ENCODE data around the gene KRT3.

KRT3 gene

GRCh38 chr12:52814710-52815155 is 18.8 kb upstream of the KRT3 start:
- no peak for TF ChIP-seq FOXP2 (optimal IDR thresholded peaks at IDR 0.05; ENCODE audit: borderline replicate concordance, extremely low read depth, extremely low read length, insufficient read depth)
- no peak for TF ChIP-seq TAF1 (IDR thresholded peaks at IDR 0.05; ENCODE audit: borderline replicate concordance, insufficient read depth, low read length)
- no peak for TF ChIP-seq SIN3A (IDR thresholded peaks at IDR 0.05; ENCODE audit: borderline replicate concordance, insufficient read depth, low read length)
- TF ChIP-seq, protein P1, sequence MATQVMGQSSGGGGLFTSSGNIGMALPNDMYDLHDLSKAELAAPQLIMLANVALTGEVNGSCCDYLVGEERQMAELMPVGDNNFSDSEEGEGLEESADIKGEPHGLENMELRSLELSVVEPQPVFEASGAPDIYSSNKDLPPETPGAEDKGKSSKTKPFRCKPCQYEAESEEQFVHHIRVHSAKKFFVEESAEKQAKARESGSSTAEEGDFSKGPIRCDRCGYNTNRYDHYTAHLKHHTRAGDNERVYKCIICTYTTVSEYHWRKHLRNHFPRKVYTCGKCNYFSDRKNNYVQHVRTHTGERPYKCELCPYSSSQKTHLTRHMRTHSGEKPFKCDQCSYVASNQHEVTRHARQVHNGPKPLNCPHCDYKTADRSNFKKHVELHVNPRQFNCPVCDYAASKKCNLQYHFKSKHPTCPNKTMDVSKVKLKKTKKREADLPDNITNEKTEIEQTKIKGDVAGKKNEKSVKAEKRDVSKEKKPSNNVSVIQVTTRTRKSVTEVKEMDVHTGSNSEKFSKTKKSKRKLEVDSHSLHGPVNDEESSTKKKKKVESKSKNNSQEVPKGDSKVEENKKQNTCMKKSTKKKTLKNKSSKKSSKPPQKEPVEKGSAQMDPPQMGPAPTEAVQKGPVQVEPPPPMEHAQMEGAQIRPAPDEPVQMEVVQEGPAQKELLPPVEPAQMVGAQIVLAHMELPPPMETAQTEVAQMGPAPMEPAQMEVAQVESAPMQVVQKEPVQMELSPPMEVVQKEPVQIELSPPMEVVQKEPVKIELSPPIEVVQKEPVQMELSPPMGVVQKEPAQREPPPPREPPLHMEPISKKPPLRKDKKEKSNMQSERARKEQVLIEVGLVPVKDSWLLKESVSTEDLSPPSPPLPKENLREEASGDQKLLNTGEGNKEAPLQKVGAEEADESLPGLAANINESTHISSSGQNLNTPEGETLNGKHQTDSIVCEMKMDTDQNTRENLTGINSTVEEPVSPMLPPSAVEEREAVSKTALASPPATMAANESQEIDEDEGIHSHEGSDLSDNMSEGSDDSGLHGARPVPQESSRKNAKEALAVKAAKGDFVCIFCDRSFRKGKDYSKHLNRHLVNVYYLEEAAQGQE (IDR thresholded peaks at IDR 0.05; ENCODE audit: insufficient read depth in 1 of 2, low read depth in 2 of 2, low read length in 2 of 2): no peak
- TF ChIP-seq POLR2AphosphoS5 (IDR thresholded peaks at IDR 0.05; ENCODE audit: low read depth, low read length): no peak

DNA sequence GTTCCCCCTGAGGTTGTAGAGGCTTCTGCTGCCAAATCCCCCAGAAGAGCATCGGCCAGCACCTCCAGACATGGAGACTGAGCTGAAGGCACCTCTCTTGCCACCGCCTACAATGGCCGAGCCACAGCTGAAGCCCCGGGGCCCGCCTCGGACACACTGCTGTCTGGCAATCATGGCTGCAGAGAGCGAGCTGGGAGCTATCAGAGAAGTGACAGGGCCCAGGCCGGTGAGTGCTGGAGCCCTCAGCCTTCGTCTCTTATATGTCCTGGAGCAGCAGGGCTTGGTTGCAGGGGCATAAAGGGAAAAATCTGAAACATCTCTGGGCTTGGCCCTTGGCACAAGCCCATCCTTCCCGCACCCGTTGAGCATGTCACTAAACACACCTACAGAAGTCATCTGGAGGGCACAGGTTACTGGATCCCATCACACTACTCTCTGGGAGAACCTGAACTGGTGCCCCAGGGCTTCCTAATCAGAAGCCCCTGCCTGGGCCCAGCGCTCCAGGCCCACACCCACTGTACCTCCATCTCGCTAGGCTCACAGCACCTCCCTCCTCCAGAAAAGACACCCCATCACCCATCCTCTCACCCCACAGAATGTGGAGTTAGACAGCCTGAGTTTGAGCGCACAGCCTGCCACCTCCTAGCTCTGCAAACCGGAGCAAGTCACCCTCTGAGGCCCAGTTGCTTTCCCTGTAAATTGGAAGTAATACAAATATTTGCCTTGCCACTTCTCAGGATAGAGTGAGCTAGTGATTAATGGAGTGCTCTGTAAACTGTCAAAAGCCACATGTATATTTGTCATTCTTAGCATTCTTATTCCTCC is 18.2 kb upstream of the KRT3 start, which contains the start of gene KRT4:
KRT4 (minus strand) TSS at position 232 of the 825 bp plus-strand sequence; CDS start at position 174, 58 bp downstream.
- TF ChIP-seq, protein P1 (IDR thresholded peaks at IDR 0.05; ENCODE audit: insufficient read depth in 1 of 2, low read depth in 2 of 2, low read length in 2 of 2): no peak
- TF ChIP-seq SIN3A (IDR thresholded peaks at IDR 0.05; ENCODE audit: borderline replicate concordance, insufficient read depth, low read length): no peak
- TF ChIP-seq POLR2AphosphoS5 (IDR thresholded peaks at IDR 0.05; ENCODE audit: low read depth, low read length): no peak
- TF ChIP-seq TAF1 (IDR thresholded peaks at IDR 0.05; ENCODE audit: borderline replicate concordance, insufficient read depth, low read length): no peak
- no peak for TF ChIP-seq FOXP2 (optimal IDR thresholded peaks at IDR 0.05; ENCODE audit: borderline replicate concordance, extremely low read depth, extremely low read length, insufficient read depth)

DNA sequence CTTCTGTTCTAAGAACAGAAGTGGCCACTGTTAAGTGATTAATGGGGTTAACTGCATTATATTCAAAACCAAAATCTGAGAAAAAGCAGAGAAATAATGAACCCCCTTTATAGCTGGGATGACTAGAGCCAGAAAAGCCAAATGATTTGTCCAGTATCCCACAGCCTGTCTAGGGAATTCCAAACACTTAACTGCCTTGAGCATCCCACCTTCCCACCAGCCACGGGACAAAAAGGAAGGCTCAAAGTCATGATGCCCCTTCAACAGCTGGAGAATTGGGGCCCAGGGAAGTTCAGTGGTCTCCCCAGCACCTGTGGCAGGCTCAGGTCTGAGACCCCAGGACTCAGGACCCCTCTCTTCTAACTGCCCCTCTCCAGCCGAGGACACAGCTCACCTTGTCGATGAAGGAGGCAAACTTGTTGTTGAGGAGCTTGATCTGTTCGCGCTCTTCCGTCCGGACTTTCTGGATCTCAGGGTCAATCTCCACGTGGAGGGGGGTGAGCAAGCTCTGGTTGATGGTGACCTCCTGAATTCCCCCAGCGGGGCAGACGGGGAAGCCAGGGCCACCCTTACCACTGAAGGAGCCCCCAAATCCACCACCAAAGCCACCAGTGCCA is 17.4 kb upstream of the KRT3 start:
- TF ChIP-seq, protein P1 (IDR thresholded peaks at IDR 0.05; ENCODE audit: insufficient read depth in 1 of 2, low read depth in 2 of 2, low read length in 2 of 2): no peak
- TF ChIP-seq TAF1 (IDR thresholded peaks at IDR 0.05; ENCODE audit: borderline replicate concordance, insufficient read depth, low read length) (no peak), POLR2AphosphoS5 (IDR thresholded peaks at IDR 0.05; ENCODE audit: low read depth, low read length) (no peak), FOXP2 (optimal IDR thresholded peaks at IDR 0.05; ENCODE audit: borderline replicate concordance, extremely low read depth, extremely low read length, insufficient read depth) (no peak), SIN3A (IDR thresholded peaks at IDR 0.05; ENCODE audit: borderline replicate concordance, insufficient read depth, low read length) (no peak)

GRCh38 chr12:52812749-52813148 is 16.8 kb upstream of the KRT3 start:
- TF ChIP-seq FOXP2 (optimal IDR thresholded peaks at IDR 0.05; ENCODE audit: borderline replicate concordance, extremely low read depth, extremely low read length, insufficient read depth): no peak
- TF ChIP-seq TAF1 (IDR thresholded peaks at IDR 0.05; ENCODE audit: borderline replicate concordance, insufficient read depth, low read length): no peak
- no peak for TF ChIP-seq SIN3A (IDR thresholded peaks at IDR 0.05; ENCODE audit: borderline replicate concordance, insufficient read depth, low read length)
- TF ChIP-seq, protein P1 (IDR thresholded peaks at IDR 0.05; ENCODE audit: insufficient read depth in 1 of 2, low read depth in 2 of 2, low read length in 2 of 2): no peak
- no peak for TF ChIP-seq POLR2AphosphoS5 (IDR thresholded peaks at IDR 0.05; ENCODE audit: low read depth, low read length)
